ENCODE results near the gene NDUFAF5. TPM values are rescaled to one million over a fixed set of nuclear protein-coding genes. Genes with fewer than 3 reads are reported as not detected.

Gene NDUFAF5
- total and polyA plus RNA-seq, 2 of the 8 experiments (the other 6 are each of a cell fraction or from before 2014, with no cell fraction given), result 11.8 to 32.3 TPM

DNA sequence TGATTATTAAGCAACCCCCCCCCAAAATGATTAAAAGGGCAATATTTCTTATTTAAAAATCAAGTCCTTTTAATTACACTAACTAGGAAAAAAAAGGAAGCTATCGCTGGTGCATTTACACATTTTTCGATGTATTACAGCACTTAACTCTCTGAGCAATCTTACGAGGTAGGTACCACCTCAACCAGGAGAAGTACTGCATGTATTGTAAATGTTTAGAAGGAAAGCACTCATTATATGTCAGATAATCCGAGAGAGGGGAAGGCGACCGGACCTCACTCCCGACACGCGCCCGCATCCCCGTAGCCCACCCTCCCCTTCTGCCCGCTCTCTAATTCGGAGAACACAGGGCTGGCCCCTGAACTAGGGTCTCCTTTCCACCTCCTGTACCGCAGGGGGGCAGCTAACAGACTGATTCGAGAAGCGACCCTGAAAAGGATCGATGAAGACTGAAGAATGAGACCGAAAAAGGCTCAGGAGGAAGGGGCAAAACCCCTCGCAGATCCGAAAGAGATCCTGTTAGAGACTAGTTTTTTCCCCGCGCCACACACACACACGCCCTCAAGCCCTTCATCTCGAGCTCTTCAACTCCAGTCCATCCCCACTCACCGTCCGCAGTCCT is 446 bp upstream of the NDUFAF5 start:
- H3K9ac ChIP-seq (replicated peaks in 1 of 4; ENCODE audit: extremely low read depth in 1 of 4, low read depth in 3 of 4, low read length in 3 of 4), result peak overlapping the region; percentile 83 to 92 (median 87)
- CTCF ChIA-PET (ENCODE audit: partially characterized antibody), result interaction anchor here (1.0 to 2.6 kb wide), 5 partner anchors 10 to 173 kb away, joined by 3 to 12 read pairs (median 5); no protein-coding TSS in a partner anchor
- DNase-seq (ENCODE audit: low read depth in 1 of 2, low spot score in 2 of 2) (no peak), FAIRE-seq (no peak)
- H2AK5ac ChIP-seq (ENCODE audit: low read depth, low read length), result no peak overlapping the region
- H2BK5ac ChIP-seq (ENCODE audit: low read depth, low read length), result peak overlapping the region; percentile 26
- peaks cover 5% of the 10 kb centered on the region; the same call in 1 of the 2 replicates for H3K79me1 ChIP-seq (ENCODE audit: low read depth, low read length)
- H3K56ac ChIP-seq (replicated peaks; ENCODE audit: insufficient read length, low read depth, low read length), result peak overlapping the region; percentile 62
- H2BK20ac ChIP-seq (ENCODE audit: low read length), result no peak overlapping the region
- peaks cover 4 to 42% (median 24%) of the 10 kb centered on the region in 4 experiments; a peak in 7 of 8 replicates for H3K36me3 ChIP-seq (ENCODE audit: control insufficient read depth in 2 of 4, insufficient read depth in 4 of 4, low read length in 3 of 4)
- no peak overlapping the region for H3K14ac ChIP-seq (ENCODE audit: insufficient read length)
- POLR2A ChIA-PET (ENCODE audit: partially characterized antibody), result interaction anchor here (0.5 to 3.6 kb wide), 18 partner anchors 8 to 293 kb away, joined by 3 to 28 read pairs (median 4); no protein-coding TSS in a partner anchor
- peak overlapping the region; percentile 83; the same call in 1 of the 2 replicates for H2AFZ ChIP-seq (ENCODE audit: low read length)
- WGBS, 2 experiments (ENCODE audit: extremely low coverage in 1 of 2, insufficient coverage in 1 of 2, insufficient read length in 1 of 2, insufficient replicate concordance in 2 of 2, low coverage in 1 of 2, low lambda C conversion rate in 2 of 2, missing lambda C conversion rate in 1 of 2), result 2% methylated on average over 15 of the region's 26 CpGs; no CpG with 5 or more reads in 1 of the 2 experiments
- no peaks in the 10 kb centered on the region for H3K9me3 ChIP-seq (ENCODE audit: insufficient read depth in 2 of 2, low read depth in 1 of 2, low read length in 1 of 2)
- H2BK12ac ChIP-seq (ENCODE audit: low read depth, low read length), result no peak overlapping the region; the same call in 1 of the 2 replicates
- no peak overlapping the region for H3K23ac ChIP-seq (ENCODE audit: insufficient read length)
- H3K27me3 ChIP-seq (replicated peaks in 1 of 4; ENCODE audit: control insufficient read depth in 3 of 4, extremely low read depth in 1 of 4, insufficient read depth in 3 of 4, low read length in 3 of 4), result no peaks in the 10 kb centered on the region
- peak overlapping the region; percentile 84 for H3K27ac ChIP-seq (ENCODE audit: low read depth, low read length)
- H3K4ac ChIP-seq (replicated peaks; ENCODE audit: insufficient read length, low read depth, low read length), result no peak overlapping the region
- TF ChIP-seq ASH2L (IDR thresholded peaks at IDR 0.05; ENCODE audit: low read length) (peak; percentile 93), PHF8 (conservative IDR thresholded peaks at IDR 0.05; ENCODE audit: low read depth, low read length) (peak; percentile 78; the same call in 1 of the 2 replicates), RAD21 (IDR thresholded peaks at IDR 0.05 in 1 of 2, conservative IDR thresholded peaks at IDR 0.05 in 1 of 2; ENCODE audit: low read depth in 2 of 2, low read length in 2 of 2) (no peak), YY1 (IDR thresholded peaks at IDR 0.05; ENCODE audit: low read depth, low read length) (no peak)
- peak overlapping the region; percentile 66; the same call in 1 of the 2 replicates for H4K8ac ChIP-seq (ENCODE audit: extremely low read depth, insufficient read depth, low read length)
- H2BK120ac ChIP-seq (replicated peaks; ENCODE audit: low read depth, low read length), result no peak overlapping the region
- peak overlapping the region; percentile 73 to 97 (median 78) for H3K4me3 ChIP-seq (ENCODE audit: extremely low read depth in 1 of 4, insufficient read depth in 2 of 4, low read depth in 3 of 4, low read length in 4 of 4)
- peaks cover 3% of the 10 kb centered on the region; the same call in 1 of the 2 replicates for H3K23me2 ChIP-seq (ENCODE audit: low read depth, low read length)
- peaks cover 10 to 72% of the 10 kb centered on the region in 2 experiments for H3K79me2 ChIP-seq (ENCODE audit: control insufficient read depth in 1 of 2, insufficient read depth in 2 of 2, low read length in 2 of 2)
- peak overlapping the region; percentile 93 for H3K18ac ChIP-seq (ENCODE audit: extremely low read depth, low read length)
- peaks cover 3 to 4% of the 10 kb centered on the region in 2 experiments for H4K20me1 ChIP-seq (replicated peaks in 1 of 2; ENCODE audit: control insufficient read depth in 1 of 2, insufficient read depth in 2 of 2, low read length in 2 of 2)
- no peak overlapping the region for H4K91ac ChIP-seq (replicated peaks; ENCODE audit: insufficient read length, low read length)
- peak overlapping the region; percentile 65 to 82 for H3K4me2 ChIP-seq (ENCODE audit: insufficient read depth in 1 of 2, low read depth in 2 of 2, low read length in 2 of 2)
- H3K4me1 ChIP-seq (replicated peaks in 1 of 4; ENCODE audit: control insufficient read depth in 3 of 4, insufficient read depth in 4 of 4, low read length in 3 of 4), result peaks cover 0 to 4% (median 1%) of the 10 kb centered on the region in 4 experiments; a peak in 2 of 7 replicates
- no peak overlapping the region for H2BK15ac ChIP-seq (ENCODE audit: low read length)
- peak overlapping the region; percentile 42 for H4K5ac ChIP-seq (ENCODE audit: insufficient read length, low read depth, low read length)
